ENCODE data around the gene RBFOX1. TPM values are rescaled to one million over a fixed set of nuclear protein-coding genes. Genes with fewer than 3 reads are reported as not detected.
A peak's percentile ranks its signal among the peaks of the same experiment; 100 is the strongest.

Gene RBFOX1
- polyA plus RNA-seq, 1 of the 3 experiments (the other 2 are of a cell fraction) = not detected

DNA sequence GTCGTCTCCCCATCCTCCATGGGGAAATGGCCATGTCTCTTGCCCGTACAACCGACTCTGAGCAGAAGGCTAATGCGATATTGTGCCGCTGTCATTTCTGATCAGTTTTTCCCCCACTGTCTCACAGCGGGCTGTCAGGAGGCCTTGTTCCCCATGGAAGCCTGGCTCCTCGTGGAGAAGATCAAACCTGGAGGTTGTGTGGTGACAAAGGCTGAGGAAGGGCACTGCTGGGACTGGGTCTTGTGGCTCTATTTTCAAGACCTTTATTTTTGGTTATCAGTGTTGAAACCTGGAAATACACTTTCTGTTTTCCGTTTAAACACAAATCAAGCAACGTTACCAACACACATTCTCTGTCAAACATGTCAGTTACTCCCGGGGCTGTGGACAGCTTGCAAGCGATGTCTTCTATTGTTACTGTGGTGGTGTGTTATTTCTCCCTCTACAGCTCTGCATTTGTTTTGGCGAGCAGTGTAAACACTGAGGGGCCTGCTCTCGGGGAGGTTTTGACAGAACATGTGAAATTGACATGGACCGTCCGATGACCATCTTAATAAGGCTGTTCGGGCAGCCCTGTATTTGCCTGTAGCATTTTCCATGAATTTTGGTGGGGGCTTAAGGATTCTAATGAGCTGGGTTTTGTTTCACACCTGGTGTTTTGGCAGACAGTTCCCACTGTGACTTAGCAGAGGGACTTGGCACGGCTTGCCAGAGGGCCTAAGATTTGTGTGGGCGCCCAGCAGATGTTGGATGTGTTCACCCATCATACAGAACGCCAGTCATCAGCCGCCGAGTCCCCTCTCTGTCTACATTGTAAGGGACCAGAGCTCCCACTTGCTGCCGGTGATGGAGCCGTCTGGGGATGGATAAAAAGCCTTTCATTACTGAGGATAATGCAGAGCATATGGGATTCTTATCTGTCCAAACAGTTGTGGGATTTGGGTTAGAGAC is 12.5 kb downstream of the RBFOX1 start:
- H3K79me2 ChIP-seq (ENCODE audit: insufficient read depth) = no peaks in the 10 kb centered on the region
- H3K36me3 ChIP-seq (replicated peaks in 1 of 2; ENCODE audit: control insufficient read depth in 1 of 2, insufficient read depth in 2 of 2, low read length in 1 of 2) = no peaks in the 10 kb centered on the region
- H3K27me3 ChIP-seq (ENCODE audit: insufficient read depth) = no peaks in the 10 kb centered on the region
- 35% methylated on average over 22 of the region's 23 CpGs for WGBS (ENCODE audit: low lambda C conversion rate)
- TF ChIP-seq TEAD4 (IDR thresholded peaks at IDR 0.05; ENCODE audit: borderline replicate concordance, insufficient read depth) (no peak), RAD21 (IDR thresholded peaks at IDR 0.05; ENCODE audit: low read length) (peak; percentile 57), RCOR1 (IDR thresholded peaks at IDR 0.05; ENCODE audit: low read length) (0 out of 2 replicates have a peak, but pooled peaks have one; percentile 35), NRF1 (IDR thresholded peaks at IDR 0.05; ENCODE audit: low read depth, low read length) (no peak), EP300 (IDR thresholded peaks at IDR 0.05; ENCODE audit: borderline replicate concordance in 1 of 2, low read depth in 1 of 2, low read length in 1 of 2) (0 out of 4 replicates have a peak, but pooled peaks of 1 of the 2 experiments have one; percentile 39), MXI1 (IDR thresholded peaks at IDR 0.05; ENCODE audit: low read depth, low read length) (no peak), SMC3 (IDR thresholded peaks at IDR 0.05; ENCODE audit: low read depth, low read length) (peak; percentile 6; the same call in 1 of the 2 replicates), USF1 (IDR thresholded peaks at IDR 0.05; ENCODE audit: borderline replicate concordance, low read depth) (no peak), GATA2 (CRISPR knock-in tag; IDR thresholded peaks at IDR 0.05) (peak; percentile 57)
- H3K9ac ChIP-seq = no peak overlapping the region
- peak; percentile 59 for DNase-seq
- H2AFZ ChIP-seq (ENCODE audit: low read depth) = no peak overlapping the region
- peak overlapping the region in 1 of 2 experiments; percentile 80; a peak in 2 of 4 replicates for H3K27ac ChIP-seq (ENCODE audit: low read depth in 2 of 2, low read length in 1 of 2)
- CTCF ChIA-PET = interaction anchor here (0.6 to 1.2 kb wide), 3 partner anchors 31 to 478 kb away, joined by 3 read pairs; no protein-coding TSS in a partner anchor
- no peaks in the 10 kb centered on the region for H3K9me3 ChIP-seq
- POLR2A ChIA-PET = interaction anchor here (1.4 kb wide), 1 partner anchor 10 kb away, joined by 4 read pairs; no protein-coding TSS in a partner anchor
- H4K20me1 ChIP-seq (ENCODE audit: insufficient read depth) = no peaks in the 10 kb centered on the region
- peaks cover 0 to 11% of the 10 kb centered on the region in 2 experiments; a peak in 1 of 4 replicates for H3K4me1 ChIP-seq (ENCODE audit: control insufficient read depth in 1 of 2, insufficient read depth in 2 of 2, low read depth in 1 of 2, low read length in 1 of 2)
- H3F3A ChIP-seq (replicated peaks; ENCODE audit: insufficient read depth) = no peaks in the 10 kb centered on the region
- no peaks in the 10 kb centered on the region for H3K9me2 ChIP-seq
- no peak overlapping the region for H3K4me2 ChIP-seq
- no peak overlapping the region for H3K4me3 ChIP-seq (ENCODE audit: low read depth in 2 of 2, low read length in 1 of 2)

GRCh38 chr16:7350806-7351205 is 18.2 kb downstream of the RBFOX1 start:
- Histone ChIP-seq H3K9me2 (no peaks in the 10 kb centered on the region), H3K9me3 (no peaks in the 10 kb centered on the region), H3K4me3 (ENCODE audit: low read depth in 2 of 2, low read length in 1 of 2) (no peak overlapping the region), H2AFZ (ENCODE audit: low read depth) (no peak overlapping the region), H3K27me3 (ENCODE audit: insufficient read depth) (no peaks in the 10 kb centered on the region), H3F3A (replicated peaks; ENCODE audit: insufficient read depth) (no peaks in the 10 kb centered on the region), H3K4me2 (no peak overlapping the region), H3K9ac (no peak overlapping the region), H3K36me3 (replicated peaks in 1 of 2; ENCODE audit: control insufficient read depth in 1 of 2, insufficient read depth in 2 of 2, low read length in 1 of 2) (no peaks in the 10 kb centered on the region), H4K20me1 (ENCODE audit: insufficient read depth) (no peaks in the 10 kb centered on the region), H3K79me2 (ENCODE audit: insufficient read depth) (no peaks in the 10 kb centered on the region), H3K27ac (ENCODE audit: low read depth in 2 of 2, low read length in 1 of 2) (no peak overlapping the region), H3K4me1 (ENCODE audit: control insufficient read depth in 1 of 2, insufficient read depth in 2 of 2, low read depth in 1 of 2, low read length in 1 of 2) (peaks cover 0 to 4% of the 10 kb centered on the region in 2 experiments; a peak in 1 of 4 replicates)
- TF ChIP-seq RCOR1 (IDR thresholded peaks at IDR 0.05; ENCODE audit: low read length) = no peak
- ChIA-PET POLR2A (no interaction called here), CTCF (interaction anchor here (1.1 kb wide), 1 partner anchor 30 kb away, joined by 3 read pairs; no protein-coding TSS in a partner anchor)
- WGBS (ENCODE audit: low lambda C conversion rate) = 8% methylated on average over 2 of the region's 2 CpGs
- DNase-seq = no peak

Data from SK-N-SH (cell line).